Hepatocyte (in vitro differentiated cells): ENCODE measurements around the gene PCSK6. TPM values are rescaled to one million over a fixed set of nuclear protein-coding genes. Genes with fewer than 3 reads are reported as not detected.

ENCODE experiments used
- DNase-seq: peaks from one replicate; pipeline ENCODE4 v3.0.0-alpha.2; 2016; ENCODE audit warnings: low spot score
- H2AFZ ChIP-seq: fragments of 200-600 bp; sonication (generic); 2 replicates; pipeline ENCODE4 v1.6.0; 2016; ENCODE audit warnings: antibody characterized with exemption, mild to moderate bottlenecking
- H3K27ac ChIP-seq: fragments of 200-600 bp; sonication (generic); 2 replicates; pipeline ENCODE4 v1.5.1; 2016; ENCODE audit warnings: mild to moderate bottlenecking
- H3K27me3 ChIP-seq: fragments of 200-600 bp; sonication (generic); 2 replicates; pipeline ENCODE4 v1.6.1; 2016
- H3K36me3 ChIP-seq: fragments of 200-600 bp; sonication (generic); replicated peaks from 2 replicates; pipeline ENCODE4 v1.5.1; 2016; ENCODE audit warnings: low read depth; ENCODE audit not compliant: insufficient read depth
- H3K4me1 ChIP-seq: fragments of 200-600 bp; sonication (generic); 2 replicates; pipeline ENCODE4 v1.5.1; 2016; ENCODE audit warnings: mild to moderate bottlenecking, moderate library complexity; ENCODE audit not compliant: insufficient read depth
- H3K4me2 ChIP-seq: fragments of 200-600 bp; sonication (generic); 2 replicates; pipeline ENCODE4 v1.6.0; 2016
- H3K4me3 ChIP-seq: fragments of 200-600 bp; sonication (generic); 2 replicates; pipeline ENCODE4 v1.5.1; 2016; ENCODE audit warnings: mild to moderate bottlenecking
- H3K79me2 ChIP-seq: fragments of 200-600 bp; sonication (generic); 2 replicates; pipeline ENCODE4 v1.6.0; 2017; ENCODE audit warnings: mild to moderate bottlenecking
- H3K9me2 ChIP-seq: fragments of 200-600 bp; sonication (generic); replicated peaks from 2 replicates; pipeline ENCODE4 v1.6.0; 2017; ENCODE audit warnings: mild to moderate bottlenecking; ENCODE audit not compliant: insufficient read depth
- H3K9me3 ChIP-seq: fragments of 200-600 bp; sonication (generic); 2 replicates; pipeline ENCODE4 v1.5.1; 2016; ENCODE audit warnings: low read depth, mild to moderate bottlenecking
- H4K20me1 ChIP-seq: fragments of 200-600 bp; sonication (generic); 2 replicates; pipeline ENCODE4 v1.6.0; 2016; ENCODE audit warnings: mild to moderate bottlenecking; ENCODE audit not compliant: insufficient read depth, poor library complexity, severe bottlenecking
- EZH2 ChIP-seq: fragments of 200-600 bp; sonication (generic); IDR thresholded peaks from 2 replicates; pipeline ENCODE4 v1.6.1; 2016; ENCODE audit warnings: antibody characterized with exemption, mild to moderate bottlenecking, borderline replicate concordance
- EZH2phosphoT487 ChIP-seq: fragments of 200-600 bp; sonication (generic); IDR thresholded peaks from one replicate; pipeline ENCODE4 v1.6.1; 2018; ENCODE audit warnings: antibody characterized with exemption, mild to moderate bottlenecking, low read depth, moderate library complexity; ENCODE audit not compliant: unreplicated experiment, severe bottlenecking
- WGBS: methylation state at CpG from one replicate; pipeline ENCODE4 v1.1.6; 2016; ENCODE audit warnings: low lambda C conversion rate; ENCODE audit errors: missing lambda C conversion rate; 5-methylcytosine and 5-hydroxymethylcytosine counted together
- polyA plus RNA-seq: library from polyadenylated mRNA; unstranded; fragments of >200 nt; fragmentation: Nextera tagmentation; extraction: Ambion mirVana; gene quantifications from 2 replicates; pipeline ENCODE4 v1.2.1, GENCODE V29; 2016
- total RNA-seq: library from RNA; depleted of rRNA; stranded (reverse); fragments of >200 nt; gene quantifications from 2 replicates; pipeline ENCODE4 v1.2.3, GENCODE V29; 2014
- TF ChIP-seq, protein P1 (sequence below): fragments of 200-600 bp; sonication (generic); IDR thresholded peaks from 2 replicates; pipeline ENCODE4 v1.5.1; 2016; ENCODE audit warnings: antibody characterized with exemption, mild to moderate bottlenecking; ENCODE audit not compliant: poor library complexity

The PCSK6 gene
- total and polyA plus RNA-seq, 2 experiments from 2014 or later: 31.7 to 40.5 TPM

DNA sequence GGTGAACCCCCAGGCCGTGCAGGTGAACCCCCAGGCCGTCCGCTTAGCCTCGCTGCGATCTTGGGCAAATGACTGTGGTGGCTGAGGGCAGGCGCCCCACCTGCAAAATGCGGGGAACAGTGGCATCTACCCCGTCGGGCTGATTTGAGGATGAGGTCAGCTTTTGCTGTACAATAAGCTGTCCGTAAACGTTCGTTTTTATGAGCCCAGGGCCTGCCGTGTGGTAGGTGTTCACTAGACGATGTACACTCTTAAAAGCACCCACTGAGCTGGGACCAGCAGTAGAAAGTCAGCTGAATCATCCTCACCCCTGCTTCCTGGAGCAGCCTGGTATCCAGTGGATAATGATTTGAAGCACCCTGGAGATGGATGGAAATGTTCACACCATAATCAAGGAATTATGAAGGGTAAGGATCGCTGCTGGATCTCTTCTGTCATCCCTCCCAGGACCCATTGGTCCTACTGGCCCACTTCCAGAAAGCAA lies 943 bp upstream of the PCSK6 start:
- TF ChIP-seq EZH2phosphoT487: no peak
- TF ChIP-seq, protein P1, sequence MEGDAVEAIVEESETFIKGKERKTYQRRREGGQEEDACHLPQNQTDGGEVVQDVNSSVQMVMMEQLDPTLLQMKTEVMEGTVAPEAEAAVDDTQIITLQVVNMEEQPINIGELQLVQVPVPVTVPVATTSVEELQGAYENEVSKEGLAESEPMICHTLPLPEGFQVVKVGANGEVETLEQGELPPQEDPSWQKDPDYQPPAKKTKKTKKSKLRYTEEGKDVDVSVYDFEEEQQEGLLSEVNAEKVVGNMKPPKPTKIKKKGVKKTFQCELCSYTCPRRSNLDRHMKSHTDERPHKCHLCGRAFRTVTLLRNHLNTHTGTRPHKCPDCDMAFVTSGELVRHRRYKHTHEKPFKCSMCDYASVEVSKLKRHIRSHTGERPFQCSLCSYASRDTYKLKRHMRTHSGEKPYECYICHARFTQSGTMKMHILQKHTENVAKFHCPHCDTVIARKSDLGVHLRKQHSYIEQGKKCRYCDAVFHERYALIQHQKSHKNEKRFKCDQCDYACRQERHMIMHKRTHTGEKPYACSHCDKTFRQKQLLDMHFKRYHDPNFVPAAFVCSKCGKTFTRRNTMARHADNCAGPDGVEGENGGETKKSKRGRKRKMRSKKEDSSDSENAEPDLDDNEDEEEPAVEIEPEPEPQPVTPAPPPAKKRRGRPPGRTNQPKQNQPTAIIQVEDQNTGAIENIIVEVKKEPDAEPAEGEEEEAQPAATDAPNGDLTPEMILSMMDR: no peak
- no peak for TF ChIP-seq EZH2
- Histone ChIP-seq H2AFZ (no peak overlapping the region), H4K20me1 (no peaks in the 10 kb centered on the region), H3K27me3 (peaks cover 17% of the 10 kb centered on the region), H3K9me3 (no peaks in the 10 kb centered on the region), H3K79me2 (no peaks in the 10 kb centered on the region), H3K4me3 (no peak overlapping the region), H3K27ac (no peak overlapping the region), H3K9me2 (no peaks in the 10 kb centered on the region), H3K4me1 (no peaks in the 10 kb centered on the region), H3K36me3 (no peaks in the 10 kb centered on the region), H3K4me2 (no peak overlapping the region)
- no peak for DNase-seq
- WGBS: 84% methylated on average over 14 of the region's 15 CpGs

DNA sequence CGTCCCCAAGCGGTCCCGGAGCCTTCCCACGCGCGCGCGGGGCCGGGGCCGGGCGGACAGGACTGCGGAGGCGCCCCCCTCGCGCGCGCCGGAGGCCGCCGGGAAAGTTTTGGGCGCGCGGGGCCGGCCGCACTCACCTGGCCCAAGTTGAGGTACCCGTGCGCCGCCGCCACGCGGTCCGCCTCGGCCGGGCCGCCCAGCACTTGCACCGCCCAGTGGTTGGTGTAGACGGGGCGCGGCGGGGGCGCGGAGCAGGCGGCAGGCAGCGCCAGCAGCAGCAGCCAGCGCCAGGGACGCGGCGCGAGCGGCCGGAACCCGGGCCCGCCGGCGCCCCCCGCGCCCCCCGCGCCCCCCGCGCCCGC lies 289 bp downstream of the PCSK6 start:
- WGBS: 1% methylated on average over 35 of the region's 62 CpGs

DNA sequence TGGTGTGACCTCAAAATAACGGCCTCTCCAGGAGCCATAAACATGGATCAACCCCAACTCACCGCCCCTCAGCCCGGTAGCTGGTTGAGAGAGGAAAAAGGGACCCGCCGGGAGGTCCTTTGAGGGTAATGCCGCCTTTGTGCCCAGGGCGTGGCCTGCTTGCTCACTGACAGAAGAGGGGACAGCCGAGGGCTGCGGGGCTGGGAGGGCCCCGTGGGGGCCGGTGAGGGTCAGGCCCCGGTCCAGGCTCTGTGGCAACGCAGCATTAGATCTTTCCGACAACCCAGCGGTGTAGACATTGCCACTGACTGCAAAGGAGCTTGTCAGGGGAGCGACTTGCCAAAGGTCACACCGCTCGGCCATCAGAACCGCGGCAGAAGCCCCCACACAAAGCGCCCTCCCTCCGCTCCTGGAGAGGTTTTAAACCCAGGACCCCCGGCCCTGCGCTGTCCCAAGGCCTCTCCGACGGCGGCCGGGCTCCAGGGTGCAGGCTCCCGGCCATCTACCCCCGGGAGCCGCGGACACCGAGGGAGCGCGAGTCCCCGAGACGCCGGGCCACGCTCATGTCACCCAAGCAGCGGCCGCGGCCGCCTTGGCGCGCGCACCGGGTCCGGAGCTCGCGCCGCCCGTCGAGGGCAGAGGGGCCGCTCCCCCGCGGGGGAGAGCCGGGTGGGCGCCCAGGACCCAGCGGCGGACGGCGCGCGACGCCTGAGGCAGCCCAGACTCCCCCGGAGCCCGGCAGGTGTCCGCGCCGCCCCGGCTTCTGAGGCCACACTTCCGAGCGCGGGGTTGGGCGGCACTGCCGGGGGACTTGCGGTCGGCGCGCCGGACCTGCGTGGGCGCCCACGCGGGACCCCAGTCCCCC lies 975 bp downstream of the PCSK6 start:
- DNase-seq: peak; percentile 28
- Histone ChIP-seq H3K4me1 (peaks cover 2% of the 10 kb centered on the region), H3K9me3 (no peaks in the 10 kb centered on the region), H3K27me3 (peaks cover 17% of the 10 kb centered on the region), H2AFZ (no peak overlapping the region), H3K27ac (no peak overlapping the region), H3K36me3 (no peaks in the 10 kb centered on the region), H3K4me3 (no peak overlapping the region), H3K79me2 (no peaks in the 10 kb centered on the region), H3K9me2 (no peaks in the 10 kb centered on the region), H4K20me1 (no peaks in the 10 kb centered on the region), H3K4me2 (peak overlapping the region; percentile 81)
- WGBS: 10% methylated on average over 48 of the region's 85 CpGs
- TF ChIP-seq EZH2: no peak
- TF ChIP-seq, protein P1: no peak
- no peak for TF ChIP-seq EZH2phosphoT487

More for the DNA sequence above, 289 bp downstream of the PCSK6 start:
- no peaks in the 10 kb centered on the region for H3K79me2 ChIP-seq
- no peaks in the 10 kb centered on the region for H3K36me3 ChIP-seq
- no peaks in the 10 kb centered on the region for H3K9me3 ChIP-seq
- H2AFZ ChIP-seq: no peak overlapping the region
- no peak overlapping the region for H3K27ac ChIP-seq
- DNase-seq: peak; percentile 73
- H4K20me1 ChIP-seq: no peaks in the 10 kb centered on the region
- peaks cover 17% of the 10 kb centered on the region for H3K27me3 ChIP-seq
- H3K4me1 ChIP-seq: no peaks in the 10 kb centered on the region
- no peaks in the 10 kb centered on the region for H3K9me2 ChIP-seq
- peak overlapping the region; percentile 81 for H3K4me2 ChIP-seq
- TF ChIP-seq EZH2phosphoT487: no peak
- TF ChIP-seq, protein P1: no peak
- TF ChIP-seq EZH2: no peak
- H3K4me3 ChIP-seq: no peak overlapping the region
